ENCODE data around the gene PHKB.

The PHKB gene

DNA sequence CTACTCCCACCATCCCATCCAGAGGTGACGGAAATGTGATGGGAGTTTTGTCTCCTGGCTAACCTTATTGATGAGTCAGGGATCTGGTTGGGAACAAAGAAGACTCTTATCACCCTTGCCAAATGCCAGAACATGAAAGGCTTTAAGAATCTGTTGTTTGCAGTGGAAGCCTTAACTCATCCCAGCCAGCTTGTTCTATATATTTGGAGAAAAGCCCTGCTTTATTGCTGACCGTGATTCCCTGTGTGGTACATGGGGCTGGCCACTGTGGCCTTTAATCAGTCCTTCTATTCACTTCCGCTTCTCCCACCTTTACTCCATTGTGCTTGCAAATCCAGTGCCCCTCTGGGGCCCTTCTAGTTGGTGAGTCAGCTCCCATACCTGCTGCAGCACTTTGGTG is 156.6 kb downstream of the PHKB start:
- TF ChIP-seq CTCF (IDR thresholded peaks at IDR 0.05; ENCODE audit: low read depth, low read length), result no peak
- no peak overlapping the region for H3K4me3 ChIP-seq (ENCODE audit: low read depth, low read length)

DNA sequence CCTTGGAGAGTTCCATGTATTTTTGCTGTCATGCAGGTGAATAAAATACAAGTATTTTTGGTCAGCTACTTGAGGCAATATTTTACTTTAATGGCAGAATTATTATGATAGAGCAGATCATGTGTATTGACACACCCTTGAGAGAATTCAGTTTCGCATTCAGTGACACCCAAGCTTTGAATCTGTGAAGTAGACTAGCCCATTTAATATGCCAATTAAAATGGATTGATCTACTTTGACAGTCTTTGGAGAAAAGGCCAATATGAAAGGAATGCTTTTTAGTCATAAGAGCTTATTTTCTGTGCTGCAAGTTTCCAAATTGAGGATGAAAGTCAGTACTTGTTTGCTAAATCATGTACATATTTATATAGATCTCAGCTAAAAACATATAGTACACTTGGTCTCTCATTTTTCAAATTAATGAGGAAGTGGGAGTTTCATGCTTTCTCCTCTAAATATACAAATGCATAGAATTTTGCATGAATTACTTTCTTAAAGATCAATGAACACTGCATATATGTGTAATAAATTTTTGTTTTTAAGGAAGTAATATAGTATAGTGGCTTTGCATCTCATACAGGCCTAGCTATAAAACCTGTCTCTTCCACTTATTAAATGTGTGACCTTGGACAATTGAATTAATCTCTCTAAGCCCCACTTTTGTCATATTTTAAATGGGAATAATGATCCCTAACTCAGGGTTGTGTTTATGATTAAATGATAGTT is 161.5 kb downstream of the PHKB start:
- no peak for TF ChIP-seq CTCF (IDR thresholded peaks at IDR 0.05; ENCODE audit: low read depth, low read length)
- no peak overlapping the region for H3K4me3 ChIP-seq (ENCODE audit: low read depth, low read length)

- no peak for TF ChIP-seq CTCF (IDR thresholded peaks at IDR 0.05; ENCODE audit: low read depth, low read length)
- no peak overlapping the region for H3K4me3 ChIP-seq (ENCODE audit: low read depth, low read length)
Observed at GRCh38 chr16:47624563-47624962, 163.4 kb downstream of the PHKB start.

DNA sequence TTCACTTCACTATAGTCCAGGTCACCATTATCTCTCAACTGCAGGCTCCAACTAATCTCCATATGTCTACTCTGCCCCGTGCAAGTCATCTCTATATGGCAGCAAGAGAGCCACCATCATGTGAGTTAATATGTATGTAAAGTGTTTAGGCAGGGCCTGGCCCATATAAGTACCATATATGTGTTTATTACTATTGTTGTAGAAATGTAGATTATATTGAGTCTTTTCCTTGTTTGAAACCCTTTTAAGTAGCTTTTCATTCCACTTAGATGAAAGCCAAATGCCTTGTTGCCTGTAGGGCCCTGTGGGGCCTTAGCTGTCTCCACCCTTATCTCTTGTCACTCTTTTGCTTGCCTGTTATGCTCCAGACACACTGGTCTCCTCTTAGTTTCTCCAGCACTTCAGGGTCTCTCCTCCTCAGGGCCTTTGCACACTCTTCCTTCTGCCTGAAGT is 164.0 kb downstream of the PHKB start:
- H3K4me3 ChIP-seq (ENCODE audit: low read depth, low read length), result no peak overlapping the region
- TF ChIP-seq CTCF (IDR thresholded peaks at IDR 0.05; ENCODE audit: low read depth, low read length), result no peak

DNA sequence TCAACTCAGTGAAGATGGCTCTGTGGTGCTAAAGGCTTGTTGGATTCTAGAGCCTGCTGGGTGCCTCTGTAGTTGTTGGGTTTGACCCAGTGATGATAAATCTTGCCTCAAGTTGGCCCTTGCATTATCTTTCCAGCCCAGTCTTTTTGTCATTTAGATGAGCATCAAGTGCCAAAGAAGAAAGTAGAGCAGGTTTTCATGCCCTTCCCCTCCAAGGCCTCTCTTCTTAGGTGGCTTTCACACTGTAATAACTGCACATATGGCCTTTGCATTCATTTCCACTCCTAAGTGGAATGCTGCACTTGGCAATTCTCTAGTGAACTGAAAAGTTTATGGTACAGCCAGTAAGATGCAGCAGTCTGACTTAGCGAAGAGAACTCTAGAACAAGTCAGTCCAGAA is 165.1 kb downstream of the PHKB start:
- no peak for TF ChIP-seq CTCF (IDR thresholded peaks at IDR 0.05; ENCODE audit: low read depth, low read length)
- no peak overlapping the region for H3K4me3 ChIP-seq (ENCODE audit: low read depth, low read length)

- no peak for TF ChIP-seq CTCF (IDR thresholded peaks at IDR 0.05; ENCODE audit: low read depth, low read length)
- H3K4me3 ChIP-seq (ENCODE audit: low read depth, low read length), result no peak overlapping the region
Observed at GRCh38 chr16:47627085-47627639, 166.0 kb downstream of the PHKB start.

DNA sequence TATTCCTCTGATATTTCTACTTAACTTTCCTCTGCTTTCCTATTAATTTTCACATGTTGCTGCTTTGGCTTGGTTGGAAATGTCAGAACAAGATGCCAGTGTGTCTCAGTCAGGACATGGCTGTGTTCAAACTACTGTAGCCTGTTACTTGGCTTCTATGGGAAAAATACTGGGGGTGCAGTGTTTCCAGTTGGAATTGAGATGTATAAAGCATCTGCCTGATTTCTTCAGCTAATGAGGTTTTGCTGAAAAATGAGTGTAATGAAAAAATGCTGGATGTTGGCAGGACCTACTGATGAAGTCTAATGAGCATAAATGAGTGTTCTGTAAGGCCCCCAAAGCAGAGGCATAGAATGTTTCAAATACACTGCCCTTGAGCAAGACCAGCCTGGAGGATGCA is 166.6 kb downstream of the PHKB start:
- TF ChIP-seq CTCF (IDR thresholded peaks at IDR 0.05; ENCODE audit: low read depth, low read length), result no peak
- no peak overlapping the region for H3K4me3 ChIP-seq (ENCODE audit: low read depth, low read length)
